Suprapubic skin (tissue), 4 donors: ENCODE results near the gene GATA3. TPM values are rescaled to one million over a fixed set of nuclear protein-coding genes. Genes with fewer than 3 reads are reported as not detected.

Experiments
- total RNA-seq, 4 donors: library from RNA; depleted of rRNA; stranded (reverse); fragments of >200 nt; gene quantifications; one replicate each; pipeline ENCODE4 v1.1.0, GENCODE V29; 2016

GATA3 gene
- total RNA-seq, 4 donors from 2014 or later = 91.0 to 241 (median 164) TPM

Other genes starting within 250 kb of the GATA3 start
- gene TAF3, start 236.2 kb upstream of the GATA3 start, total RNA-seq = 10 to 100 TPM in 2 of 4 donors, 1 to 10 TPM in 2; 5.6 to 13.3 (median 10.3) TPM